ENCODE results near the gene HAP1.

The HAP1 gene

DNA sequence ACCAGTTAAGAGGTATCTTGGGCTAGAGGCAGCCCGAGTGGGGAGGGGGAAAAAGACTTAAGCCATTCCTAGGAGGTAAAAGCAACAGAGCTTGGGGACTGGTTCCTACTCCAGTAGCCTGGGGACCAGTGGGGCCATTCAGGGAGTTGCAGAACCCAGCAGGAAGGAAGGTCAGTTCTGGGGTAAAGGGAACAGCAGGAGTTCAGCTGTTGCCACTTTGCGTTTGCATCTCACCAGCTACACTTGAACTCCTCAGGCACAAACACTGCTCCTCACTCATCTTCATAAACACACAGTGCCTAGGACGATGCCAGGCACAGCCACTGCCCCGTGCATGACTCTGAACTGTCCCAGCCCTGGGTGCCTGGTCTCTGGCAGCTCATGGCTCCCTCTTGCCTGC, 4.0 kb downstream of the HAP1 start:
- Histone ChIP-seq H3K4me2 (ENCODE audit: low read length) (no peak overlapping the region), H4K20me1 (ENCODE audit: insufficient read depth, low read length) (no peaks in the 10 kb centered on the region), H3K27me3 (ENCODE audit: insufficient read depth, low read length) (peaks cover 4% of the 10 kb centered on the region; the same call in 1 of the 2 replicates), H3K9me3 (ENCODE audit: low read length) (no peaks in the 10 kb centered on the region), H3K79me2 (ENCODE audit: insufficient read depth, low read length) (no peaks in the 10 kb centered on the region), H3K9me2 (ENCODE audit: low read depth, low read length) (no peaks in the 10 kb centered on the region), H3K36me3 (ENCODE audit: insufficient read depth, low read length) (no peaks in the 10 kb centered on the region), H3K4me1 (ENCODE audit: insufficient read depth, low read length, severe bottlenecking) (no peaks in the 10 kb centered on the region), H3K9ac (ENCODE audit: low read length) (no peak overlapping the region), H2AFZ (ENCODE audit: low read length) (no peak overlapping the region), H3K27ac (ENCODE audit: low read depth, low read length, poor library complexity, severe bottlenecking) (no peak overlapping the region), H3K4me3 (ENCODE audit: low read depth, low read length, poor library complexity, severe bottlenecking) (no peak overlapping the region), H3F3A (ENCODE audit: insufficient read depth, low read length) (no peaks in the 10 kb centered on the region)
- TF ChIP-seq, protein P1, sequence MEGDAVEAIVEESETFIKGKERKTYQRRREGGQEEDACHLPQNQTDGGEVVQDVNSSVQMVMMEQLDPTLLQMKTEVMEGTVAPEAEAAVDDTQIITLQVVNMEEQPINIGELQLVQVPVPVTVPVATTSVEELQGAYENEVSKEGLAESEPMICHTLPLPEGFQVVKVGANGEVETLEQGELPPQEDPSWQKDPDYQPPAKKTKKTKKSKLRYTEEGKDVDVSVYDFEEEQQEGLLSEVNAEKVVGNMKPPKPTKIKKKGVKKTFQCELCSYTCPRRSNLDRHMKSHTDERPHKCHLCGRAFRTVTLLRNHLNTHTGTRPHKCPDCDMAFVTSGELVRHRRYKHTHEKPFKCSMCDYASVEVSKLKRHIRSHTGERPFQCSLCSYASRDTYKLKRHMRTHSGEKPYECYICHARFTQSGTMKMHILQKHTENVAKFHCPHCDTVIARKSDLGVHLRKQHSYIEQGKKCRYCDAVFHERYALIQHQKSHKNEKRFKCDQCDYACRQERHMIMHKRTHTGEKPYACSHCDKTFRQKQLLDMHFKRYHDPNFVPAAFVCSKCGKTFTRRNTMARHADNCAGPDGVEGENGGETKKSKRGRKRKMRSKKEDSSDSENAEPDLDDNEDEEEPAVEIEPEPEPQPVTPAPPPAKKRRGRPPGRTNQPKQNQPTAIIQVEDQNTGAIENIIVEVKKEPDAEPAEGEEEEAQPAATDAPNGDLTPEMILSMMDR (IDR thresholded peaks at IDR 0.05; ENCODE audit: low read length) = no peak
- TF ChIP-seq EZH2 (IDR thresholded peaks at IDR 0.05; ENCODE audit: borderline replicate concordance, low read length) = no peak

DNA sequence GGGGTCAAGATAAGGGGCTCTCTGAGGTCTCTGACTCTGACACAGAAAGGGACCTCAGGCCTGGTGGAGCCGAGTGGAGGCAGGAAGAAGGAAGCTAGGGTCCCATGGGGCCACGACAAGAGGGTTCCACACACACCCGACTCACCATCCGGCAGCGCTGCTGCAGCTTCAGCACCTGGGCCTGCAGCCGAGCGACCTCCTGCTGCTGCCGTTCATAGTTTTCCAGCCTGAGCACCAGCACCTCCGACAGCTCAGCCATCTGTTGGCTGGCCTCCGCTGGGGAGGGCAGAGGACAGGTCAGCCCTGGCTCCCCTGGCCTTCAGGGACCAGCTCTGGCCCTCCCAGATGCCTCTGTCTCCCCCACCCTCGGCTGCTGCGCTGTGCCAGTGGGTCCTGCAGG, 6.4 kb downstream of the HAP1 start:
- H3F3A ChIP-seq (ENCODE audit: insufficient read depth, low read length) = no peaks in the 10 kb centered on the region
- H3K4me3 ChIP-seq (ENCODE audit: low read depth, low read length, poor library complexity, severe bottlenecking) = no peak overlapping the region
- H3K27ac ChIP-seq (ENCODE audit: low read depth, low read length, poor library complexity, severe bottlenecking) = no peak overlapping the region
- no peak overlapping the region for H2AFZ ChIP-seq (ENCODE audit: low read length)
- H3K9ac ChIP-seq (ENCODE audit: low read length) = no peak overlapping the region
- H3K4me2 ChIP-seq (ENCODE audit: low read length) = no peak overlapping the region
- no peaks in the 10 kb centered on the region for H3K36me3 ChIP-seq (ENCODE audit: insufficient read depth, low read length)
- TF ChIP-seq, protein P1 (IDR thresholded peaks at IDR 0.05; ENCODE audit: low read length) = no peak
- no peak for TF ChIP-seq EZH2 (IDR thresholded peaks at IDR 0.05; ENCODE audit: borderline replicate concordance, low read length)
- H3K27me3 ChIP-seq (ENCODE audit: insufficient read depth, low read length) = 0 out of 2 replicates have a peak, but pooled peaks cover 7% of the 10 kb centered on the region
- H3K9me2 ChIP-seq (ENCODE audit: low read depth, low read length) = no peaks in the 10 kb centered on the region
- H3K9me3 ChIP-seq (ENCODE audit: low read length) = no peaks in the 10 kb centered on the region
- H3K4me1 ChIP-seq (ENCODE audit: insufficient read depth, low read length, severe bottlenecking) = no peaks in the 10 kb centered on the region
- H3K79me2 ChIP-seq (ENCODE audit: insufficient read depth, low read length) = no peaks in the 10 kb centered on the region
- H4K20me1 ChIP-seq (ENCODE audit: insufficient read depth, low read length) = no peaks in the 10 kb centered on the region

DNA sequence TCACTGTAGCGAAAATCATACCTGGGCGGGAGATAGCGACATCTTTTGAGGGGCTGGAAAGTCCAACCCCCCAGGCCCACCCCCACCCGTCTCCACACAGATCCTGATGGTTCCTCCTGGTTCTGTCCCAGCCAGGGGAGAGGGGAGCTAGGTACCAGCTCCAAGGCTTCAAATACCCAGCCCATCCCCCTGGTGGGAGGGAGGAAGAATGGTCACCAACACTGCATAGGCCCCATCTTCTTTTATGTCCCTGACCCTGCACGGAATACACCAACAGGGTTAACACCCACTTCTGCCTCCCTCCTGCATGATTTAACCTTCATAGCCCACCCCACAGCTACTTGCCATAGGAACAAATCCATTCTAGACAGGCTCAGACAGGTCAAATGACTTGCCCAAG, 9.3 kb downstream of the HAP1 start:
- H3K9ac ChIP-seq (ENCODE audit: low read length) = no peak overlapping the region
- no peaks in the 10 kb centered on the region for H3K36me3 ChIP-seq (ENCODE audit: insufficient read depth, low read length)
- no peaks in the 10 kb centered on the region for H3K79me2 ChIP-seq (ENCODE audit: insufficient read depth, low read length)
- H2AFZ ChIP-seq (ENCODE audit: low read length) = no peak overlapping the region
- no peaks in the 10 kb centered on the region for H3K9me3 ChIP-seq (ENCODE audit: low read length)
- H3K27ac ChIP-seq (ENCODE audit: low read depth, low read length, poor library complexity, severe bottlenecking) = no peak overlapping the region
- no peaks in the 10 kb centered on the region for H4K20me1 ChIP-seq (ENCODE audit: insufficient read depth, low read length)
- TF ChIP-seq EZH2 (IDR thresholded peaks at IDR 0.05; ENCODE audit: borderline replicate concordance, low read length) = no peak
- TF ChIP-seq, protein P1 (IDR thresholded peaks at IDR 0.05; ENCODE audit: low read length) = no peak
- H3K4me3 ChIP-seq (ENCODE audit: low read depth, low read length, poor library complexity, severe bottlenecking) = no peak overlapping the region
- H3K4me1 ChIP-seq (ENCODE audit: insufficient read depth, low read length, severe bottlenecking) = no peaks in the 10 kb centered on the region
- no peaks in the 10 kb centered on the region for H3K9me2 ChIP-seq (ENCODE audit: low read depth, low read length)
- 0 out of 2 replicates have a peak, but pooled peaks cover 7% of the 10 kb centered on the region for H3K27me3 ChIP-seq (ENCODE audit: insufficient read depth, low read length)
- no peaks in the 10 kb centered on the region for H3F3A ChIP-seq (ENCODE audit: insufficient read depth, low read length)
- H3K4me2 ChIP-seq (ENCODE audit: low read length) = no peak overlapping the region
